Measurements from ENCODE around the gene HCST.
"Not testable (repeated sequence)": the region's sequence is repeated elsewhere in the genome, so short reads cannot be mapped to it uniquely, and the experiment has no call there.

Gene HCST

DNA sequence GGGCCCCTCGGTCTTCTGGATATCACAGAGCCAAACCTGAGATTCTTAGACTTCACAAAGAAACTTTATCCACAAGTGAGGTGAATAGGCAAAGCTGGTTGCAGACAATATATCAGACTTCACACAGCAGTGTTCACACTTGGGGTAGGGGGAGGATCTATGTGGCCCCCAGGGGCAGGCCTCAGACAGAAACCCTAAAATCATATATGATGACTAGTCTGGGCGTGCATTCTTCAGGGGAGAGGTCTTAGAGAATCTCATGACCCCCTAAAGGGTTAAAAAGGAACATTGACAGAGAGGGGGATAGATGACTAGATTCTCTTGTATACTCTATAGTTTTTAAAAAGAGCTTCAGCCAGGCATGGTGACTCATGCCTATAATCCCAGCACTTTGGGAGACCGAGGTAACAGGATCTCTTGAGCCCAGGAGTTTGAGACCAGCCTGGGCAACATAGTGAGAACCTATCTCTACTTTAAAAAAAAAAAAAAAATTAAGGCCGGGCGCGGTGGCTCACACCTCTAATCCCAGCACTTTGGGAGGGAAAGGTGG, 2.9 kb downstream of the HCST start:
- DNase-seq: no peak

DNA sequence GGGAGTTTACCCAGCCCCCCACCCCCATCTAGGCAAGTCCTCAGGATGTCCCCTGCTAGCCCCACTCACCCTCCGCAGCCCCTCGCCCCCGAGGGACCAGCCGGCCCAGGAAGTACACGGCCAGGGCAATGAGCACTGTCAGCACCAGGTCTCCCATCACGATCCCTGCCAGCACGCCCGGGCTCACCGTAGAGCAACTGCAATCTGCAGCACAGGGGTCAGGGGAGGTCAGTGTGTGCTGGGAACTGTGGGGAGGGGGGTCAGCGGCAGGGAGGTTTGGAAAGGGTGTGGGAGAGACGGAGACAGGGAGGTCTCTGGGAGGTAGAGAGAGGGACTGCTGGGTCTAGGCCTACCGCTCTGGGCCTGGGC, 5.0 kb downstream of the HCST start:
- DNase-seq: no peak

DNA sequence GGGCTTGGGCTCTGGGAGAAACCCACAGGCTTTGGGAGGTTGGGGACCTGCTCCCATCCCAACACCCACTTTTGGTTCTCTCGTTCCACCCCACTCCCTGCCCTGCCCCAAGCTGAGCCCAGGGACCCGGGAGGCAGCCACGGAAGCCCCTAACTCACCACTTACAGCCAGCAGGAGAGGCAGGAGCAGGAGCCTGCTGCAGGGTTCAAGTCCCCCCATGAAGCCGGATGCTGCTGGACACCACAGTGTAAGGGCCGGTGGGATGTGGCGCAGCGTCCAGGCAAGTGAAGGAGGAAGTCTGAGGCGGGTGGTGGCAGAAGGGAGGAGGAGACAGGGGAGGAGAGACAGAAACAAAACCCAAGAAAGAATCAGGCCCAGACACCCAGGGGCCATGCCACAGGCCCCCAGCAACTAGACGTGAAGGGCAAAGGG, 5.7 kb downstream of the HCST start, which contains the start of gene TYROBP:
Gene TYROBP, minus strand, starts transcription at position 286 of the 432 bp plus-strand sequence. Its CDS starts 67 bp downstream, at position 219.
- no peak for DNase-seq

DNA sequence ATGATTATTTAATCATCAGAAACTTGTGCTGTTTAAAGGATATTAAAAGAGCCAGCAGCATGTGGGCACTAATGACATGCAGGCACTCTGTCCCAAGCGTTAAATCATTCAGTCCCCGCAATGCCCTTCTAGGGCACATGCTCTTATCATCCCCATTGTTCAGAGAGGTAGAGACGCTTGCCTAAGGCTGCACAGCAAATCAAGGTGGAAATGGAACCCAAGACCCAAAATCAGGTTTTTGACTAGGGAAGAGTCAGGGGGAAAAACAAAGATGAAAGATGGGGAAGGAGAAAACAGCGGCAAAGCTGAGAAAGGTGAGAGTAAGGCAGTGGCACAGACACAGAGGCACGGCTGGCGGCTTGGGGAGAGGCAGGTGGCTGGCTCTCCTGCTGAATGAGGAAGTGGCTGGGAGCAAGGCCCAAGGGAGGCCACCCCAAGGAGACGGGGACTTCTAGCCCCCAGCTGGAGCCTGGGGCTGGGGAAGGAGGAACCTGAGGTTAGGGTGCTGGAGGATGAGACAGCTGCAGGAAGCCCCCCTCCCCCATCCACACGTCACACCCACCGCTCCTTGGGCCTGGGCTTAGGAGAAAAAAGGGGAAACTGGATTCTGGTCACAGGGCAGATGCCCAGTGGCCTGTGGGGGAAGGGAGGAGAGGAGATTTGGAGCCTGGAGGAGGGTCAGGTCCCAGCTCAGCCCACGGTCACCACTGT, 6.8 kb downstream of the HCST start:
- DNase-seq: no peak

DNA sequence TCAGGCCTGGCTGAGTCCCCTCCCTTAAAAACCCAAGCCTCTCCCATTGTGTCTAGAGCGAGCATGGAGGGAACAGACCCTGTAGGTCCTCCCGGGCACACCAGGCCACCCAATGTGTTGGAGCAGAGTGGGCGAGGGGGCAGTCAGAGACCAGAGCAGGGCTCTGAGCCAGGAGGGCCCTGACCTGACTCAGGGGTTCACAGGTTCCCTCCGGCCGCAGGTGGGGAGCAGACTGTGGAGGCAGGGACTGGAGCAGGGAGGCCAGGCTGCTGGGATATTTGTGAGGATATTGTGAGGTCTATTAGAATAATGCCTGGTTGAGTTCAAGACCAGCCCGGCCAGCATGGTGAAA, 7.3 kb downstream of the HCST start:
- no peak for DNase-seq

DNA sequence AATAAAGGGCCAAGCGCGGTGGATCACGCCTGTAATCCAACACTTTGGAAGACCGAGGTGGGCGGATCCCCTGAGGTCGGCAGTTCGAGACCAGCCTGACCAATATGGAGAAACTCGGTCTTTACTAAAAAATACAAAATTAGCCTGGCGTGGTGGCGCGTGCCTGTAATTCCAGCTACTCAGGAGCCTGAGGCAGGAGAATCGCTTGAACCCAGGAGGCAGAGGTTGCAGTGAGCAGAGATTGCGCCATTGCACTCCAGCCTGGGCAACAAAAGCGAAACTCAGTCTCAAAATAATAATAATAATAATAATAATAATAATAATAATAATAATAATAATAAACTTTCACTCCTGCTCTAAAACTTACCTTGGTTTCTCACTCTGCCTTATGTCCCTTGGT, 8.0 kb downstream of the HCST start:
- DNase-seq: not testable (repeated sequence)

DNA sequence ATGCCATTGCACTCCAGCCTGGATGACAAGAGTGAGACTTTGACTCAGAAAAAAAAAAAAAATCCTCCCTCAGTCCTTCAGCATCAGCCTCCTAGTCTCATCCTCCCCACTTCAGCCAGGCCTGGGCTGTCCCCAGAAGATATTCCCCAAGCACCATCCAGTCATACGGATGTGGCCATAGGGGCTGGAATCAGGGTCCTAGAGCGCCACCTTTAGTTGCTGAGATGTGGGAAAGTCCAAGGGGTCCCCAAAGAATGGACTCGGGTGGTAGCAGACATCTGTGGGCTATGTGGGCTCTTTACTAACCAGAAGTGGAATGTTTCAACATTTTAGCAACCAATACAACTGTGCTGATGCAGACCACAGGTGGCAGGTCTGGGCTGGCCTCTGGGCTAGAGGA, 8.8 kb downstream of the HCST start:
- no peak for DNase-seq

DNA sequence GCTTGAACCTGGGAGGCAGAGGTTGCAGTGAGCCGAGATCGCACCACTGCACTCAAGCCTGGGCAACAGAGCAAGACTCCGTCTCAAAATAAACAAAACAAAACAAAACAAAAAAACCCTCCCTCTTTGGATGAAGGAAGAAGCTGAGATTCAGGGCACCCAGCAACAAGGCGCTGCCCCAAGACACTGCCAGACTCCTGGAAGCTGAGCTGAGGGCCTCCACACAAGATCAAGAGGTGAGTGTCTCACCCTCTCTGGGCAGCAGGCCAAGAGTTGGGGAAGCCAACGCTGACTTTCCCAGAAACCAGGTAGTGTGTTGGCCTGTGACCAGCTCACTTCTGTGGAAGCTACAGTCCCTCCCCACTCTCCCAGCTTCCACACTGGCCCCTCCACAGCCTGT, 9.5 kb downstream of the HCST start:
- DNase-seq: no peak

DNA sequence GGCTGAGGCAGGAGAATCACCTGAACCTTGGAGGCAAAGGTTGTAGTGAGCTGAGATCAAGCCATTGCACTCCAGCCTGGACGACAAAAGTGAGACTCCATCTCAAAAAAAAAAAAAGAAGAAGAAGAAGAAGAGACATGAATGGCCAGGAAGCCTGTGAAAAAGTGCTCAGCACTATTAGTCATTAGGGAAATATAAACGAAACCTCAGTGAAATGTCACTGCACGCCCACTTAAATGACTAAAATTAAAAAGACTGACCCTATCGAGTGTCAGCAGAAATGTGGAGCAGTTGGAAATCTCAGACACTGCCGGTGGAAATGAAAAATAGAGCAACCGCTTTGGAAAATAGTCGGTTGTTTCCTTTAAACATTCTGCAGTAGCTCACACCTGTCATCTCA, 11.3 kb downstream of the HCST start:
- no peak for DNase-seq

DNA sequence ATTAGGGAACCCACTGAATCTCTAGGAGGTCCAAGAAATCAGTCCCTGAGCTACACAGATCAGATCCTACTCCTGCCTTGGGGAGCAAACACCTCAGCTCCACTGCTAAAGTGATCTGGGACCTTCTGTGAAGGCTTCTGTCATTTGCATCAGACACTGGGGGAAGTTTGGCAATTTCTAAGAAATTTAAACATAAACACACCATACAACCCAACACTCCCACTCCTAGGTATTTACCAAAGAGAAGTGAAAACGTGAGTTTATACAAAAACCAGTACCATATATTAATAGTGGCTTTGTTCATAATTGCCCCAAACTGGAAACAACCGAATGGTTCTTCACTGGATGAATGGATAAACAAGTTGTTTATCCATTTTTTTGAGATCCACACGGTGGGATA, 13.1 kb downstream of the HCST start:
- DNase-seq: no peak

DNA sequence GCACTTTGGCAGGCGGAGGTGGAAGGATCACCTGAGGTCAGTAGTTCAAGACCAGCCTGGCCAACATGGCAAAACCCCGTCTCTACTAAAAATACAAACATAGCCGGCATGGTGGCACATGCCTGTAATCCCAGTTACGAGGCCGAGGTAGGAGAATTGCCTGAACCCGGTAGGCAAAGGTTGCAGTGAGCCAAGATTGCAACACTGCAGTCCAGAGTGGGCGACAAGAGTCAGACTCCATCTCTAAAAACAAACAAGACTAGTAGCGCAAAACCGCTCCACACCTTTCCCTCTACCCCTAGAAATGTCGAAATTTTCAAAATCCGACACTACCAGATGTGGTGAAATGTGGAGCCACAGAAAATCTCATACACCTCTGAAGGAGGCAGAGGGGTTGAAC, 17.0 kb downstream of the HCST start:
- no peak for DNase-seq

DNA sequence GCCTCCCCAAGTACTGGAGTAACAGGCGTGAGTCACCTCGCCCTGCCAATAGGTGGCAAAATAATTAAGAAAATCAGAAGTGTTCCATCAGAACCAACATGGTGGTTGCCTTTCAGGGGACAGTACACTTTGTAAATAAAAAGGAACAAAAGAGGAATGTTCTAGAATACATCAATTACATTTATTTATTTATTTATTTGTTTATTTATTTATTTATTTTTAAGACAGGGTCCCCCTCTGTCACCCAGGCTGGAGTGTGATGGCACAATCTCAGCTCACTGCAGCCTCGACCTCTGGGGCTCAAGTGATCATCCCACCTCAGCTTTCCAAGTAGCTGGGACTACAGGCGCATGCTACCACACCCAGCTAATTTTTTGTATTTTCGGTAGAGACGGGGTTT, 18.7 kb downstream of the HCST start:
- no peak for DNase-seq

DNA sequence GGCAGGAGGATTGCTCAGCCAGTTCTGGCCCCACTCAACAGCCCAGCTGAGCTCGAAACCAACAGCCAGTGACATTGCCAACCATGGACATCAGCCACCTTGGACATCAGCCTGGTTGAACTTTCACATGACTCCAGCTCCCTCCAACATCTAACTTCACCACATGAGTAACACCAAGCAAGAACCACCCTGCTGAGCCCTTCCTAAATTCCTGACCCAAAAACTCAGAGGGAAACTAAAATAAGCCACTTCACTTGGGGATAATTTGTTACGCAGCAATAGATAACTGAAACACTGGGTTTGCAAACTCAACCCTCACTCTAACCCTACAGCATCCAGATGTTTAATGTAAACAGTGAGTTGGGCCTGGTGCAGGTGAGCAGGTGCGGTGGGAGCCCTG, 23.2 kb downstream of the HCST start:
- no peak for DNase-seq

DNA sequence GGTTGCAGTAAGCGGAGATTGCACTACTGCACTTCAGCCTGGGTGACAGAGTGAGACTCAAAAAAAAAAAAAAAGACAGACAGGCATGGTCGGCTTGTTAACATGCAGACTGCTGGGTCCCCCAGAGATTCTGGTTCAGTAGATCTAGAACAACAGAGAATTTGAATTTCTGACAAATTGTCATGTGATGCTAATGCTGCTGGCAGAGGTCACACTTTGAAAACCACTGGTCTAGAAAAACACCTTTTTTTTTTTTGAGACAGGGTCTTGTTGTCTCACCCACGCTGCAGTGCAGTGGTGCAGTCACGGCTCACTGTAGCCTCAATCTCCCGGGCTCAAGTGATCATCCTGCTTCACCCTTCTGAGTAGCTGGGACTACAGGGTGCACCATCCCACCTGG, 26.2 kb downstream of the HCST start:
- DNase-seq: no peak

DNA sequence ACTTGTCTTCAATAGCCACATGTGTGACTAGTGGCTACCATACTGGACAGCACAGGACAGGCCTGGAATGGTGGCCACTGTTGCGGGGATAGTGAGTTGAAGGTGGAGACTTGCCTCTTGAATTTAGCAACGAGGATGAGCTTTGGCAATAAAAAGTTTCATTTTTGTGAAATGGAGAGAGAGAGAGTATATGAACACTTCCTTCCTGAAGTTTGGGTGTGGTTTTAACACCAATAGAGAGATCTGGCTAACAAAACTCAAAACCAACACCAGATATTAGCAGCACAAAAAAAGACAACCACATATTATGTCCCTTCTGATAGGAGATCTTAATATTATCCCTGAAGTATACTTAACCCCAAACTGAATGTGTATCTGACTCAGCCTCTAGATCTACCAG, 27.5 kb downstream of the HCST start:
- no peak for DNase-seq

DNA sequence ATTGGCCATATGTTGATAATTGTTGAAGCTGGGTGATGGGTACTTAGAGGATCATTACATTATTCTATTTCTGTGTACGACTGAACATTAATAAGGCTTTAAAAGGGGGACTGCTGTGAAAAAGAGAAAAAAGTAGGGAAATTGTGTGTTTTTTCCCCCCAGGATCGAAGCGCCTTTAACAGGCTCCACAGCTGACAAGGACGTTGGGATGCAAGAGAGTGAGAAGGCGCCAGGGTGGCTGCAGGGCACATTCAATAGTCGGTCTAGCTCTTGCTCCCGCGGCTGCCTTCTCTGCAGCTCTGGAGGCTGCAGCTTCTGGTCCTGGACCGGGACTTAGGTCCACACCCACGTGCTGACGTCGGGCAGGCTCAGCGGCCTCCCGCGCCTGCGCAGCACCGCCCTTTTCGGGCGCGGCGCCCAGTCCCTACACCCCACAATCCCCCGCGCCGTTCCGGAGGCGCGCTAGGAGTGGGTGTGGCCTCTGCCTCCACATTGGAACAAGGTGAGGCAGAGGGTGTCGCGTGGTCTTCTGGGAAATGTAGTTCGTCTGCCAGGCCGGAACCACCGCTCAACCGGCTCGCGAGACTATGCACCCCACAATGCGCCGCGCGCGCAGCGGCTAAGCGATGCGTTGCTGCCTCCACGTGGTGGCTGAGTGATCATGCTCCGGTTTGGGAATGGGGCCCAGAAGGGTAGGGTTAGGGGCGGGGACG, 29.0 kb downstream of the HCST start:
- peak; percentile 93 to 99 (median 97) for DNase-seq

DNA sequence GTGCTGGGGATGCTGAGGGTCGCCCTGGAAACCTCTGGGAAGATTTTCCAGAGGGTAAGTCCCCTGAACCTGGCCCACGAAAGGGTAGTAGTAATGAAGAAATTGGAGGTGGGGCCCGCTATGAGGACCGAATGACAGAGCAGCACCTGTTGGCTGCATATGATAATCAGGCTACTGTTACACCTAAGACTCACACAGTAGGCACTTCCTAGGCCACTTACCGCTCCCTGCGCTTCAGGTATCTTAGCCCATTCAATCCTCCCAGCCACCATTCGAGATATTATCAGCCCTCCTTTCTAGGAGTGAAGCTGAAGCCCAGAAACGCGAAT, 29.5 kb downstream of the HCST start:
- no peak for DNase-seq

DNA sequence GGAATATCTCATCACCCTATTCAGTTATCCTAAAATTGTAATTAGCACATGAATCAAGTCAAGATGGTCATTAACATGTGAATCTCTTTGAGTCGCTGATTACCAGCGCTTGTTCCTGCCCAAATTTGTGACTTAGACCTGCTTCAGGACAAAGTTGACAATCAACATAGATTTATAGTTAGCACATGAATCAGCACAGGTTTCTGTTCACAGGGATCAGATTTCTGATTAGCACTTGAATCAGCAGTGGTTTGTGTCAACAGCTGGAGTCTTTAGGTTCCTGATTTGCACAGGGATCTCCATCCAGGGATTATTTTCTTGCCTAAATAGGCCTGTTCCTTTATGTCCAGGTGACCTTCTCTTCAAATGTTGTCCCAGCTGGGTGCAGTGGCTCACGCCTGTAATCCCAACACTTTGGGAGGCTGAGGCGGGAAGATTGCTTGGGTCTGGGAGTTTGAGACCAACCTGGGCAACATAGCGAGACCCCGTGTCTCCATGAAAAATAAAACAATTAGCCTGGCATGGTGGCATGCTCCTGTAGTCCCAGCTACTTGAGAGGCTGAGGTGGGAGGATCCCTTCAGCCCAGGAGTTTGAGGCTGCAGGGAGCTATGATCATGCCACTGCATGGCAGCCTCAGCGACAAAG, 30.1 kb downstream of the HCST start:
- DNase-seq: no peak

DNA sequence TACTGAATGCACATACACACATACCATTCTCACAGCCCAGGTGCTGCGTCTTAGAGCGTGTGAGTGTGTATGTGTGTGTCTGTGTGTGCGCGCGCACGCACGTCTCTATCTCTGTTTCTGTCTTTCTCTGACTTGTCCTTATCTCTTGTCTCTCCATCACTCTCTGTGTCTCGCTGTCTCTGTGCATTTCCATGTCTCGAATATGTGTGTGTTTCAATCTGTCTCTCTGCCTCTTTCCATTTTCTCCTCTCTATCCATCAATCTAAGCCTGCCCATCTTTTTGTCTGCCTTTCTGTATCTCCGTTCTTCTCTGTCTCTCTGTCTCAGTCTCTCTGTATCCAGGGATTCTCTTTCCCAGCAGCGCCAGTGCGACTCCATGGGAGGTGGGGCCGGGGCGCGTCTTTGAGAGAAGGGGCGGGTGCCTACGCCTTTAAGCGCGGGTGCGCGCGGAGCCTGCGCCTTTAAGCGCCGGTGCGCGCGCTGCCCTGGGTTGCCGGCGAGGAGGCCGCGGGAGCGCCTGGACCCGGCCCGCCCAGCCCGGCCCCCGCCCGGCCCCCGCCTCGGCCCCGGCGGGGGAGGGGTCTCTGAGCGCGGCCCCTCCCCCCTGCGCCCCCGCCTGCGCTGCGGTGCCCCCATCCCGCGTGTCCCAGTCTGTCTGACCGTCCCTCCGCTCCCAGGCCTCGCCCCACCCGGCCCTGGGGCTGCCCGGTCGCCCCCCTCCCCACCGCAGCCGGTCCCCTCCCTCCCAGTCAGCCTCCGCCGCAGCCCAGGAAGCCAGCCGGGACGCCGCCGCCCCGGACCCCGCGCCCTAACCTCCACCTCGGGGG, 33.8 kb downstream of the HCST start, which contains the start of gene LRFN3:
Gene LRFN3, plus strand, starts transcription at position 464 of the 827 bp plus-strand sequence. CDS start 3,052 bp downstream, outside the sequence.
- DNase-seq: peak in 3 of 4 experiments; percentile 14 to 48 (median 20)

DNA sequence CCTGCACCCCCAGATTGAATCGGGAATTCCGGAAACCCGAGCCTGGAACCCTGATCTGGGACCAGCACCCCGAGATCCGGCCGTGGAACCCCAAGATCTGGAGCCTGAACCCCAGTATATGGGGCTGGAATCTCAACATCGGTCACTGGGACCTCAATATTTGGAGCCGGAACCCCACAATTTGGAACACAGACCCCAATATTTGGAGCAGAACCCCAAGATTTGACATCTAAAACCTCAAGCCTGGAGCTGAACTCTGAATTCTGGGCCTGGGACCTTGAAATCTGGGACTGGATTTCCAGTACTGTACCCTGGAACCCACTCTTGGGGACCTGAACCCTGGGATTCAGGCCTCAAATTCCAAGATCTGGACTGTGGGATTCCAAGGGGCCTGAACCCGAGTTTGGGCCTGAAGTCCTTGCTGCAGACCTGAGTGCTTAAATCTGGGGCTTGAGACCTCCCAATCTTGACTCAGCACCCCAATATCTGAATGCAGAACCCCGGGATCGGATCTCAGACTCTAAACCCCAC, 34.5 kb downstream of the HCST start:
- DNase-seq: no peak

DNA sequence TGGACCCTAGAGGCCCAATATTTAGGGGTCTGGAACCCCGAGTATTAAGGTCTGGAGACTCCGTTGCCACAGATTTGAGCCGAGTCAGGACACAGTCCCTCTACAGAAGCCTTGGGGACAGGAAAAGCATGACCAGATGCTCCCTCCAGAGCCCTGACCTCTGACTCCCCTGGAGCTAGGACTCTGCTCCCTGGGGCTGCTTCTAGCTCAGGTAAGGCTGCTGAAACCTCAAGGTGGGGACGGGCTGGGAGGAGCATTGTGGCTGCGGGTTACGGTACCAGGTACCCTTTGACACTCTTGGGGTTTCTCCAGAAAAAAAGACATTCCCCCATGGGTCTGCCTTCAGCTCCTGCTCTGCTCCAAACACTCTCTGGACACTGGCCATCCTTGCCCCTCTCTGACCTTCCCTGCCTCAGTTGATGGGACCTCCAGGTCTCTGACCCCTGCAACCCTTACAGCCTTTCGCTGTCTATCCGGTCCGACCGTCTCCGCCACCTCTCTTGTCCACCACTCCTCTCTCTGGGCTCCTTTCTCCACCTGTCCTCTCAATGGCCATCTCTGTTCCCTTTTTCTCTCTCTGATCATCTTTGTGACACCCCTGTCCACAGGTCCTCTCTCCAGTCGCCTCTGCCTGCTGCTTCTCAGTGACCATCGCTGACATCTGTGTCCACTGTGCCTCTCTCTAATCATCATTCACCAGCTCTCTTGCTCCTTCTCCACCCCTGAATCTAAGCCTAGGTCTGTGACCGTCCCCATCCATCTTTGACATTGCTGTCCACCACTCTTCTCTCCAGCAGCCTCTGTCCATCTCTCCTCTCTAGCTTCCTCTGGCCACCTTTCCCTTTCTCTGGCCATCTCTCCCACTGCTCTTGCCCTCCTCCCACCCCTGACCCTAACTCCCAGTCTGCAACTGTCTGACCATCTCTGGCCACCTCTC, 35.3 kb downstream of the HCST start:
- DNase-seq: peak in 1 of 4 experiments; percentile 8
